Activated CD8-positive, alpha-beta memory T cell treated with anti-CD3 and anti-CD28 coated beads for 24 hours (primary cell): ENCODE measurements around the gene NIPAL3.

Experiments used
- DNase-seq: peaks from one replicate; pipeline ENCODE4 v3.0.0-alpha.2; 2020

The NIPAL3 gene

DNA sequence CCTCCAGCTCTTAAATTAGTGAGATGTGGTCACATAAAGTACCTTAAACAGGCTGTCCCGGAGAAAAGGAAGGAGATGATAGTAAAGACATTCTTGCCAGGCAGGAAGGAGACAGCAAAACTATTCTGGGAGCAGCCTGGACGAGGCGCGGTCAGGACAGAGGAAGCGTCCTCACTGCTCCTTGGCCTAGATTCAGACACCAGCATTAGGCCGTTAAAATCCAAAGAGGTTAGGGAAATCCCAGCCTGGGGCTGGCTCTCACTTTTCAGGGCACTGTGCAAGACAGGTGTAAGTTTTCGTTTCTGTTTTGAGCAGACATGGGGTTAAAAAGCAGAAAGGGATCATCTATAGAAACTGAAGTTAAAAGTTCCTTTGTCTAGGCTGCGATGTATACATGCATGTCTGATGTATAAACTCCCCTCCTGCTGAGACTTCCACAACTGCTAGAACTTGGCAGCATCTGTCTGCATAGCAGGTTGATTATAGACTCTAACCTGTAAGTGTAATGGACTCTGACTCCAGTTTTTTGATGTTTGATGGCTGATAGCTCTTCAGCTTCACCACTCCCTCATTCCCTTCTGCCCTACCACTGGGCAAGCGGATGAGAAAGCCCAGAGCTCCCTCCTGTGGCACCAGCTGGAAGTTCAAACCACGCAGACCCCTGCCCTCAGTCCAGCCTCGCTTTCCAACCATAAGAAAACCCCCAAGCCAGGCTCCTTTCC is 23.6 kb upstream of the NIPAL3 start:
- DNase-seq = peak; percentile 84

DNA sequence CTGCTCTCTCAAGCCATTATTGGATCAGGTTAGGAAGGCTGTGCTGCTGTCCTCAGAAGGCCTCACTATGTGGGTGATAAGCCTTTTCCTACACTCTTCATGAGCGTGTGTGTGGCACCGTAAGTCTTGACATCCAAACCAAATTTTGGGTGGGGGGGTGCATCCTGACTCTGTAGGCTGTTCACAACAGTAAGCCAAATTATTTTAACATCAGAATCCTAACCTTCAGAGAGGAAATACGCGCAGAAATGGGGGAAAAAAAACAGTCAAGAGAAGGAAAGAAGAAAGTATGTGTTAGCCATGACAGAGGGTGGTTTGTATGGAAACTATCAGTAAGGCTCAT is 23.0 kb upstream of the NIPAL3 start:
- no peak for DNase-seq

DNA sequence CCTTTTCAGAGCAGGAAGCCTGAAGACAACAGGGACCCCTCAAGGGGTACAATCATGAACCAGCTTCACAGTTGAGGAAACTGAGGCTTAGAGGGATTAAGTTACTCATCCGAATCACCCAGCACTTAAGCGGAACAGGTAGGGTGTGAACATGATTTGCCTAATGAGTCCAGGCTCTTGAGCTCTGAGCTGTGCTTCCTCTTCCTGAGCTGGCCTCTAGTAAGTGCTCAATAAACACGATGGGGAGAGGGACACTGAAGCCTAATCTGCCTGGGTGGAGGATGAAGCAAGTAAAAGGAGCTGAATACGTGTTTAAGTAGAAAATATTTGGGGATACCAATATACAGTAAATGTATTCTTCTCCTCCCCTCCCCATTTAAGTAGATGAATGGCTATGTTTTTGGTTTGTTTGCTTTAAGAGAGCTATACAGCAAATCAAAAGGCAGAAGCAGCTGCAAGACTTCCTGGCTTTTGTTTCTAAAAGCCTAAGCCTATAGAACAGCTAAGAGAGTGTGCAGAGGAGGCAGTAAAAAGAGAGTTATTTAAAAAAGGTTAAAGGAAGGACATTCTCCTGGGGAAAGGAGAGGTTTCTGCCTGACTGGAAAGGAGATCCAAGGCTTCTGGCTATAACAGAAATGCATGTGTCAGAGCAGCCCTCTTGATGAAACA is 22.5 kb upstream of the NIPAL3 start:
- DNase-seq = no peak

DNA sequence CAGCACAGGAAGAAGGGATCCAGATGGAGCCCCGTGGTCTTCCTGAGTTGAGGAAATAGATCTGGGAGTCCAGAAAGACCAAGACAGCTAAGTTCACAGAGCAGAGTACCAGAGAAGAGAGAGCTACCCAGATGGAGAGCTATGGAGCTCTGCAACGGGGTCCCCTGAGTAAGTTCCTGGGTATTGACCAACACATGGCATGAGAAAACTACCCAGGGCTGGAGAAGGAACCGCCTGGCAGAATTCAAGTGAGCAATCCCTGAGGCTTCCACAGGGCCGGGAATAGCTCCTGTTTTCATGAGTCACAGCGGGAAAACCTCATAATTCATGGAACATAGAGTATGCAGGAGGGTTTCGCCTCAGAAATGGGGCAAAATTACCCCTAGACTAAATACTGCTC is 21.7 kb upstream of the NIPAL3 start:
- no peak for DNase-seq

DNA sequence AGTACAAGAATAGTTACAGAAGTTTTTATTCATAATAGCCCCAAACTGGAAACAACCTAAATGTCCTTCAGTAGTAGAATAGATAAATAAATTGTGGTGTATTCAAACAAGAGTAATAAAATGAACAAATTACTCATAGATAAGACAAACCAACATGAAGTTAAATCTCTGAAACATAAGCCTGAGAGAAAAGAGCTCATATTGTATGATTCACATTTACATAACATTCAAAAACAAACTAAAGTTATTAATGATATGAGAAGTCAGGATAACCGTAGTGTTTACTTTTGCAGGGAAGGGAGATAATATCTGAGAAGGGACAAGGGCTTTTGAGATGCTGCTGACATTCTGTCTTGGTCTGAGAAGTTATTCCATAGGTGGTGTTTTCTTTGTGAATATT is 15.5 kb upstream of the NIPAL3 start:
- no peak for DNase-seq

DNA sequence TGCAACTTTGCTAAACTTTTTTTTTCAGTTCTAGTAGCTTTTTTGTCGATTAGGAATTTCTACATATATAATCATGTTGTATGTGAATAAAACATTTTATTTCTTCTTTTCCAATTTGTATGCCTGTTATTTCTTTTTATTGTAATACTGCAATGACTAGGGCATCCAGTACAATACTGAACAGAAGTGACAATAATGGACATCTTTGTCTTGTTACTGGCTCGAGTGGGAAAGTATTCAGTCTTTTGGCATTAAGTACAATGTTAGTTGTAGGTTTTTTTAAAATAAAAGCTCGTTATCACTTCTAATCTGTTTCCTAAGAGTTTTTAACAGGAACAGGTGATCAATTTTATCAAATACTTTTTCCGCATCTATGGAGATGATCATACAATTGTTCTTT is 11.8 kb upstream of the NIPAL3 start:
- no peak for DNase-seq

DNA sequence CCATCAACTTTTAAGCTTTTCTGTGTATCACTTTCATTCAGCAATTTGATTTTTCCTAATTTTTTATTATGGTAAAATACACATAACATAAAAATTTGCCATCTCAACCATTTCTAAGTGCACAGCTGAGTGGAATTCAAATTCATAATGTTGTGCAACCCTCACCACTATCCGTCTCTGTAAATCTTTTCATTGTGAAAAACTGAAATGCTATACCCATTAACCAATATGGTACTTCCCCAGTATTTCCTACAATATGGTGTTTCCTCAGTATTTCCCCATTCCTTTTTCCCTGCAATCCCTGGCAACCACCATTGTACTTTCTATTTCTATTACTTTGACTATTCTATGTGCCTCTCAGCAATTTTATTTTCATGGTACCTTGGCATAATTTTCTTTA is 8.8 kb upstream of the NIPAL3 start:
- DNase-seq = no peak

DNA sequence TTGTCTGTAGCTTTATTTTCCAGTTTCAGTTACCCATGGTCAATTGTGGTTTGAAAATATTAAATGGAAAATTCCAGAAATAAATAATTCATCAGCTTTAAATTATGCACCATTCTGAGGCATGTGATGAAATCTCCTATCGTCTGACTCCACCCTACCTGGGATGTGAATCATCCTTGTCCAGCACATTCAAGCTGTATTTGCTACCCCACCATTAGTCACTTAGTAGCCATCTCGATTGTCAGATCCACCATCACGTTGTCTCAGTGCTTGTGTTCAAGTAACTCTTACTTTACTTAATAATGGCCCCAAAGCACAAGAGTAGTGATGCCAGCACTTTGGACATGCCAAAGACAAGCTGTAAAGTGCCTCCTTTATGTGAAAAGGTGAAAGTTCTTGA is 6.1 kb upstream of the NIPAL3 start:
- no peak for DNase-seq

DNA sequence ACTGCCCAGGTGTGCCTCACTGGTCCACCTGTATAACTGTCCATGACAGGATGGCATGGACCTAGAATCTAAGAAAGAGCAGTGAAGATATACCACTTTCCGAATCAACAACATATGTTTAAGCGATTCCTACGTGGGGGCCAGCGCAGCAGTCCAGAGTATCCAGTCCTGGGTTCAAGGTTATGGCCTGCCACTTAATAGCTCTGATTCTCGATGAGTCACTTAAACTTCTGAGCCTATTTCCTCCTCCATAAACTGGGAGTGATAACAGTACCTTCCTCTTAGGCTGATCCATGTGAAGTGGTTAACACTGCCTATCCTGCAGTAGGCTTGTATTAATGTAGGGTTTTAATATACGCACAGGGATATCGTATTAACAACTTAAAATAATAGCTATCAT is 4.9 kb upstream of the NIPAL3 start:
- DNase-seq = no peak

DNA sequence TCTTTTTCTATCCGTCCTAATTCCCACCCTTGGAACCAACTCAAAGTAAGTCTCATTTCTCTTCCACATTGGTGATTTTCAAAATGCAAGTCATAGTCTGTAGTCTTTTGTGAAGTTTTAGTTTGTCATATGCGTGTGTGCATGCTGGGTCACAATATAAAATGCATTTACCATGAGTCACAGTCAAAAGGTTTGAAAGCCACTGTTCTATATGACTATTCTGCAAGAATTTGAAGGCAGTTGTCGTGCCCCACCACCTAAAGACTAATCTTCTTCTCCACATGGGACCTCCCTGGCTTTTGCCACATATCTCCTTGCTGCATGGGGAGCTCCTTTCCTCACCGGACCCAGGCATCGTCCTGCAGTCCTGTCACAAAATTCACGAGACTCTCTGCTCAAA is 3.6 kb upstream of the NIPAL3 start:
- no peak for DNase-seq

DNA sequence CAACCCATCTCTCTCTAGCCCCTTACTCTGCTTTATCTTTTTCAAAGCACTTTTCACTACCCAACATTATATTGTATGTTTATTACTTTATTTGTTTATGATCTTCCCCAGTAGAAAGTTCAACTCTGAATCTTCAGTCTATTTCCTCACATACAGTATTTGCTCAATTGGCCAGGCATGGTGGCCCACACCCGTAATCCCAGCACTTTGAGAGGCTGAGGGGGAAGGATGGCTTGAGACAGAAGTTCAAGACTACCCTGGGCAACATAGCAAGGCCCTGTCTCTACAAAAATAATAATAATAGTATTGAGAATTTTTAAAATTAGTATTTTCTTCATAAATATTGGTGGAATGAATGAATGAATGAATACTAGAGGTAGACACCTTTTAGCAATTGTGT is 3.2 kb upstream of the NIPAL3 start:
- DNase-seq = no peak

DNA sequence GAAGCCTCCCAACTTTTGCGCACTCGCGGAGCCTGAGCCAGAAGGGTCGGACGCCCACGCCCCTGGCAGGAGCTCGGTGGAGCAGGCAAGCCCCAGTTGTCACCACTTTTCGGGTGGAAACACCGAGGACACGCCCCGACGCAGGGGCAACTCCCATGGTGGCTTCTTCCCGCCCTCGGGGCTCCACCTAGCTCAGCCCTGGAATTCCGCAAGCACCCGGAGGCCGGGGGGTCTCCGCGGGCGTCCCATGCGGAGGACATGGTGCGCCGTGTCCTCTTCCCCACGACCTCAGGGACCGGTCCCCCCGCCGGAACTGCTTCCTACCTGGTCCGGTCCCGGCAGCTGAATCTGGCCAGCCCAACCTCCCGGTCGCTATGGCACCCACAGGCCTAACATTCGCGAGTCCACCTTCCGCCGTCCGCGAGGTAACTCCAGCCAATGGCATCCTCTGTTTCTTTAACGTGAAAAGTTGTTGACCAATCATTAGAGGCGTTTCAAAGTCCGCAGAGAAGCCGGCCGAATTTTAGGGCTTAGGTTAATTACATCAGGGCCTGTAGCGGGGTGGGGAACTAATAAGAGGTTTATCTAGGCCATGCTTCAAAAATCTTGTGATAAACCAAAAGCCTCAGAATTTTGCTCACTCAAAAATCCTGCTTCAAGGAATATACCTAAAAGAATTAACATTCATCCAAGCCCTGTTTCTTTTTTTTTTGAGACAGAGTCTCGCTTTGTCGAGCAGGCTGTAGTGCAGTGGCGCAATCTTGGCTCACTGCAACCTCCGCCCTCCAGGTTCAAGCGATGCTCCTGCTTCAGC is 2.0 kb upstream of the NIPAL3 start, which contains the start of gene STPG1:
Gene STPG1, minus strand, starts transcription at position 433 of the 814 bp plus-strand sequence. CDS start 12,394 bp downstream, outside the sequence.
- peak; percentile 93 for DNase-seq

DNA sequence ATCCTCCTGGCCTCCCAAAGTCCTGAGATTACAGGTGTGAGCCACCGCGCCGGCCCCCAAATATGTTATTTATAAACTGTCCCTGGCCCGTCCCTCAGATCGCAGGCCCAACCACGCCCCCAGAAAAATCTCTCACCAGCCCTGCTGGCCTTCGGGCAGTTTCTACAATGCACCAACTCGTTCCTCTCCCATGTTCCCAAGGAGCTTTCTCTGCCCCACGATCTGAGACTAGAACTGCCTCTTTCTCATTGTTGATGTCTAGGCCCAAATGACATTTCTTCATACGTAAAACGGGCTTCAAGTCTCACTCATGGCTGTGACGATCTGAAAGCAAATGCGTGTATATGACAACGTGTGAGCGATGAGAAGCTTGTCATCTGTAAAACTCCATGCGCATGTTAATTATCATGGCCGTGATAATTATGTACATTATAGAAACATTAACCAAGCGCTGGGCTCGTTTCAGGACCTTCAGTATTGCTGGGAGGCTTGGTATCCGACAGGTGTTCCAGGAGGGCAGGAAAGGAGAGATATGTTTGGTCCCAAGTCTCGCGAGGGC is 748 bp upstream of the NIPAL3 start:
- DNase-seq = no peak

DNA sequence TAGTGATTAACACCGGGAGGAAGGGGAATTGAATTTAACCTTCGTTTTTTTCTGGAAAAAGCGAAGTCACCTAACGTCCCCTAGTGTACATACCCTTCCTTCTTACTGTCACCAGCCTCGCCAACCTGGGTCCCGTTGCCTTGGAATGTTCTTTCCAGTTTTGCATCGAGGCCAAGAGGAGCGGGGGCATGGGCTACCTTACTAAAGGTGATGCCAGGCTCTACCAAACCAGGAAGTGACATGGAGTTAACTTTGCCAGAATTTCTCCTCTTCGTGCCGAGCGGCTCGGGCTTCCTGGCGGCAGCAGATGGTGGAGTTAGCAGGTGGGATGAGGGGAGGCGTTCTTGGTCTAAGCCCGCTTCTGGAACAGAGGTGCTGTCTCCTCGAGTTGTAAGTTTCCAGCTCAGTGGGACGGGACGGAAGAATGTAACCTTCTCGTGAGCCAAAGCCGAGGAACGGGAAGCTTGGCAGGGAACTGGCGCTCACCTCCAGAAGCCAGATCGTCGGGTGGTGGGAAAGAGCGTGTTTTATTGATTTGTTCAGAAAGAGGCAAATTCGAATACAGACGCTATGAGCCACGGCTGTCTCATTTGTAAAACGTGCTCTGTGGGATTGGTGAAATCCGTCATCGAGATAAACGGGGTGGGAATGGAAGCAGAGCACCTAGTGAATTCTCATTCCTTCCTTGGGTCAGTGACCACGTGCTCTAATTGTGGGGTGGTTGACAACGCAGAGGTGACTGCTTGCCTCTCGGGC is 486 bp downstream of the NIPAL3 start:
- no peak for DNase-seq

DNA sequence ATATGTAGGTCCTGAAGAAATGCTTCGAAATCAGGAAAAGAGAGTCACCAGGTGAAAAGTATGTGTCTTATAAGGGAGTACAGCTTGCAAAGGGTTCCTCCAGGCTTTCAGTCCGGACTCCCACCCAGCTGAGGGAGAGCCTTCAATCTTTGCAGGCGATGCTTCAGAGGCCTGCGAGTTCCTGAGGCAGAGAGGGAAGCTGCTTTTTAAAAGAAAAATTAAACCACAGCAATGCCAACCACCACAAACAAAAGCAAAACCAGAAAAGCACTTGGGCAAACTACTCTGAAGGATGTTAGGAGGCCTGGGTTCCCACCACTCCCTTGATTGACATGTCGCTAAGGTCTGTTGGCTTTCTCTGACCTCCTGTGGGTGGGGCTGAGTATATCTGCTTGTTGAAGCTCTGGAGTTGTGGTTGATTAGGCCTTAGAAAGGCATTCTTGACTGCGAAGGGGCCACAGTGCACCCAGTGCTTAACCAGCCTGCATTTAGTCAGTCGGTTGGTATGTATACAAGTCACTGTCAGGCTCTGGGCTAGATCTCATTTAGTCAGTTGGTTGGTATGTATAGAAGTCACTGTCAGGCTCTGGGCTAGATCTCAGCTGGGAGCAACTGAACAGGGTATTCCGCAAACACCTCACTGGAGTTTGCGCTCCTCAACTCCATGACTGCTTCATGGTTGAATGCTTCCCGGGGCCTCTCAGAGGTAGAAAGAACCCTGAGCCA is 1.2 kb downstream of the NIPAL3 start:
- peak; percentile 68 for DNase-seq

DNA sequence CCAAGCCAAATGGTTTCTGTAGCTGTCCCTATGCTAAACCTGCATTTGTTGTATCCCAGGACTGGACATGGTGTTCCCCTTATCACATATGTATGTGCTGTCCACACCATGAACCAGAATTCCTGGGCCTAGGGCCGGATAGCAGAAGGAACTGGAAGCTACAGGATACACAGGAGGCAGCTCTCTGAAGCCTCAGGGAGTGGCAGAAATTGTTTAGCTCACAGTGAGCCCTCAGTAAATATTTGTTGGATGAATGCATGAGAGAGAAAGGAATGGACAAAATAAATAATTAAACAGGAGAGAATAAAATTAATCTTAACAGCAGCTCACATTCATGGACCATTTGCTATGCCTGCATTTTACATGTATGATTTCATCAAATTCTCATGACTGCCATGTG is 2.1 kb downstream of the NIPAL3 start:
- DNase-seq = no peak

DNA sequence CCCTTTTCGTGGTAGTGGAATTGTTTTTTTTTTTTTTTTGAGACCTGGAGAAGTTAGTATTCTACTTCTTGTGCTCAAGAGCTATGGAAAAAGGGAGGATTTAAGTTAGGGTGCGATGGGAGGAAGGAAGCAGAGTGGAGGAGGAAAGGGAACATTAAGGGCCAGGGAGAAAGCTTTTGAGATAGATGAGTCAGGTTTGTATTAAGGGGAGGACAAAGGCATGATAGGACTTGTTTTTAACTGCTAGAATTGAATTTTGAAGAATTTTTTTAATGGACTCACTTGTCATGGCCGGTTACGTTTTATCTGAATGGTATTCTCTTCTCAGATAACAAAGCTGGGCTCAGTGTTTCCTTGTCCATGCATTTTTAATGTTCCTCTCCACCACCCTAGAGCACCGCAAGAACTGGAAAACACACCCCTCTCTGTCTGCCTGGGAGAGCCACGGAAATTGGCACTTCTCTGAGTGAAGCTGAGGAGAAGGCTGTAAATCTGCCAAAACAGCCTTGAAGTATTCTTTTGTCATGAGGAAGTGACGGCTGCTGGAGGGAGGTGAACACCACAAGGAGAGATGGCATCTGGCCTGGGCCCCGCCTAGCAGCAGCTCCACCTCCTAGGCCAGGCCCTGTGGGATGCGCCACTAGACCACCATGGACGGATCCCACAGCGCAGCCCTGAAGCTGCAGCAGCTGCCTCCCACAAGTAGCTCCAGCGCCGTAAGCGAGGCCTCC is 3.5 kb downstream of the NIPAL3 start:
- DNase-seq = no peak

DNA sequence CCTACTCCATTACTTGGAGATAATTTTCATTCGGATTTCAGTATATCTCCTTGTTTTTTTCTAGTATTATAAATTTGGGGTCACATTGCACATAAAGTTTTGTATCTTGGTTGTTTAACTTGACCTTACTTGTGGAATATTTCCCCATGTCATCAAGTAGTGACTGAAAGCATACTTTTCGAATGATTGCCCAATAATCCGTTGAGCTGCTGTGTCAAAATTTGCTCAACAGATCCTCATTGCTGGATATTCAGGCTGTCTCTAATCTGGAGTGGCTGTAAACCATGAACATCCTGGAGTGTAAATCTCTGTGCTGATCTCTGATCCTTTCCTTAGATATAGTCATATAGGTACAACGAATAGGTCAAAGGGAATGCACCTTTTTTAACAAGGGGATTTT is 4.9 kb downstream of the NIPAL3 start:
- DNase-seq = no peak

DNA sequence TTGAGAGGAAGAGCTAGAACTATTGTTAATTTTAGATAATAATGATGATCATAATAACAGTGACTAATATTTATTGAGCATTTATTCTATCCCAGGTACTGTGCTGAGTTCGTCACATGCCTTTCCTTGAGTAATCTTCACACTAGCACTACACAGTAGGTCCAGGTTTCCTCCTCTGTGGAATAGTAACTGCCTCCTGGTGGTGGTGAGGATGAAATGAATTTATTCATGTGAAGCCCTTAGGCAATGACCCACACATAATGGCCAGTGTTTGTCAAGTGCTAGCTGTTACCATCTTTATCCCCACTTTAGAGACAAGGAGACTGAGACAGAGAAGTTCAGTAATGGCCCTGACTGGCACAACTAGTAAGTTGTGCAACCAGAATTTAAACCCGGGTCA is 5.9 kb downstream of the NIPAL3 start:
- no peak for DNase-seq

DNA sequence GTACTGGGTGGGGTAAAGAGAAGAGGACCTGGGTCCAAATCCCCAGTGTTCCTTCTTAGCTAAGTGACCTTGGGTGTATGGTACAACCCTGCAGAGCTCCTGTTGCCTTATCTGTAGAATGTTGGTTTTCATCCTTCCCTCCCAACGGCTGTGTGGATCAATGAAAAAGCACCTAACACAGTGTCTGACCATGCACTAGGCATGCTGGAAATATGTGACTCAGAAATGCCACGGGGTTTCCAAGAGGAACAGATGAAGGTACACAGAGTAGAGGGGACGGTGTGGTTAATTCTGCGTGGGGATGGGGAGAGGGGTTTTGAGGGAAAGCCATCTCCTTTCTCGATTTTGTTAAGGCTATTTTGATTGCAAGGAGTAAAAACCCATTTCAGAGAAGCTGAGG is 8.6 kb downstream of the NIPAL3 start:
- DNase-seq = no peak

DNA sequence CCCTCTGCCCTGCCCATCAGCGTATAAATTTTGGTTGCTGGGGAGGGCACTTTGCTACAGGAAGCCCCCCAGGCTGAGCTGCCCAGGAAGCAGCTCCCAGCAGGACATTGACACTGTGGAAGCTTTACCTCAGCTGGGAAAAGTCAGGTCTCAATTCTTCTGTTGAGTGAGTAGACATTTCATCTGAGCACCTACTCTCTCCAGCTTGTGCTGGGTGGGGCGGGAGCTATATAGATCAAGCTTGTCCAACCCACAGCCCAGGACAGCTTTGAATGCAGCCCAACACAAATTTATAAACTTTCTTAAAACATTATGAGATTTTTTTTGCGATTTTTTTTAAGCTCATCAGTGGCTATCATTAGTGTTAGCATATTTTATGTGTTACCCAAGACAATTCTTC is 9.4 kb downstream of the NIPAL3 start:
- no peak for DNase-seq

DNA sequence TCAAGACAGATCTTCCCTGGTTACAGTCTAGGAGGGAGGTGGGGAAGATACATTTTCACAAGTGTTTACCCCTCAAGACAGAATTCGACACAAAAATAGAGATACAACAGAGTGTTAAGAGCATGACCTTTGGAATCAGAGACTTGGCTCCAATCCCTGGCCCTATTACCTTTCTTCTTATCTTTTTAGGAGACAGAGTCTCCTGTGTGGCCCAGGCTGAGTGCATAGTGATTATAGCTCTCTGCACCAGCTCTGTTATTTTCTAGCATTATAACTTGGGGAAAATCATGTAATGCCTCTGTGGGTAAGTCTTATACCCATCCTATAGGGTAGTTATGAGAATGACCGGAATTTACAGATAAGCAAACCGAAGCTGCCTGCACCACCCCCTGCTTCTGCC is 9.8 kb downstream of the NIPAL3 start:
- no peak for DNase-seq
